CD4-positive, alpha-beta T cell treated with Interleukin-4 for 4 hours (primary cell): Measurements from ENCODE around the gene LRRC18.
A peak's percentile ranks its signal among the peaks of the same experiment; 100 is the strongest.

Experiments used
- DNase-seq: peaks from one replicate; pipeline ENCODE4 v3.0.0-alpha.2; 2020

The LRRC18 gene

GRCh38 chr10:48939790-48940325, at the start of gene LRRC18:
Gene LRRC18, minus strand, starts transcription at chr10:48939840. Its CDS starts 25,685 bp downstream, at chr10:48914155.
- no peak for DNase-seq

- DNase-seq, result no peak
These were observed 46.0 kb upstream of the LRRC18 start for GRCh38 chr10:48985621-48986158.

GRCh38 chr10:48983648-48984351, 44.2 kb upstream of the LRRC18 start:
- no peak for DNase-seq

- no peak for DNase-seq
These were observed 42.9 kb upstream of the LRRC18 start for GRCh38 chr10:48982584-48982983.

GRCh38 chr10:48981310-48981907, 41.8 kb upstream of the LRRC18 start:
- DNase-seq, result peak; percentile 17

- no peak for DNase-seq
These were observed 38.7 kb upstream of the LRRC18 start for GRCh38 chr10:48978318-48978717.

GRCh38 chr10:48976196-48976595, 36.6 kb upstream of the LRRC18 start:
- DNase-seq, result no peak

- DNase-seq, result no peak
These were observed 35.0 kb upstream of the LRRC18 start for GRCh38 chr10:48974510-48975156.

GRCh38 chr10:48973065-48973464, 33.4 kb upstream of the LRRC18 start:
- no peak for DNase-seq

GRCh38 chr10:48970654-48971053, 31.0 kb upstream of the LRRC18 start:
- no peak for DNase-seq

GRCh38 chr10:48970046-48970445, 30.4 kb upstream of the LRRC18 start:
- no peak for DNase-seq

GRCh38 chr10:48968036-48968435, 28.4 kb upstream of the LRRC18 start:
- no peak for DNase-seq

GRCh38 chr10:48965460-48965859, 25.8 kb upstream of the LRRC18 start:
- no peak for DNase-seq

- no peak for DNase-seq
These were observed 24.4 kb upstream of the LRRC18 start for GRCh38 chr10:48964038-48964437.

GRCh38 chr10:48958598-48959190, 19.1 kb upstream of the LRRC18 start:
- no peak for DNase-seq

GRCh38 chr10:48957361-48958151, 17.9 kb upstream of the LRRC18 start:
- DNase-seq, result no peak

GRCh38 chr10:48951707-48952106, 12.1 kb upstream of the LRRC18 start:
- no peak for DNase-seq

GRCh38 chr10:48948470-48949037, 8.9 kb upstream of the LRRC18 start:
- DNase-seq, result no peak

GRCh38 chr10:48947690-48948469, 8.2 kb upstream of the LRRC18 start:
- no peak for DNase-seq

GRCh38 chr10:48946891-48947500, 7.4 kb upstream of the LRRC18 start:
- DNase-seq, result no peak

- DNase-seq, result no peak
These were observed 6.7 kb upstream of the LRRC18 start for GRCh38 chr10:48946332-48946731.
